ENCODE data around the gene ARSK.

GRCh38 chr5:95643152-95643551 lies 88.3 kb downstream of the ARSK start:
- no peak for TF ChIP-seq EZH2 (IDR thresholded peaks at IDR 0.05; ENCODE audit: borderline replicate concordance, low read depth, low read length, poor library complexity, severe bottlenecking)
- TF ChIP-seq CTCF (conservative IDR thresholded peaks at IDR 0.05; ENCODE audit: low read depth, low read length) = no peak
